ENCODE results near the gene SERGEF.

Gene SERGEF

DNA sequence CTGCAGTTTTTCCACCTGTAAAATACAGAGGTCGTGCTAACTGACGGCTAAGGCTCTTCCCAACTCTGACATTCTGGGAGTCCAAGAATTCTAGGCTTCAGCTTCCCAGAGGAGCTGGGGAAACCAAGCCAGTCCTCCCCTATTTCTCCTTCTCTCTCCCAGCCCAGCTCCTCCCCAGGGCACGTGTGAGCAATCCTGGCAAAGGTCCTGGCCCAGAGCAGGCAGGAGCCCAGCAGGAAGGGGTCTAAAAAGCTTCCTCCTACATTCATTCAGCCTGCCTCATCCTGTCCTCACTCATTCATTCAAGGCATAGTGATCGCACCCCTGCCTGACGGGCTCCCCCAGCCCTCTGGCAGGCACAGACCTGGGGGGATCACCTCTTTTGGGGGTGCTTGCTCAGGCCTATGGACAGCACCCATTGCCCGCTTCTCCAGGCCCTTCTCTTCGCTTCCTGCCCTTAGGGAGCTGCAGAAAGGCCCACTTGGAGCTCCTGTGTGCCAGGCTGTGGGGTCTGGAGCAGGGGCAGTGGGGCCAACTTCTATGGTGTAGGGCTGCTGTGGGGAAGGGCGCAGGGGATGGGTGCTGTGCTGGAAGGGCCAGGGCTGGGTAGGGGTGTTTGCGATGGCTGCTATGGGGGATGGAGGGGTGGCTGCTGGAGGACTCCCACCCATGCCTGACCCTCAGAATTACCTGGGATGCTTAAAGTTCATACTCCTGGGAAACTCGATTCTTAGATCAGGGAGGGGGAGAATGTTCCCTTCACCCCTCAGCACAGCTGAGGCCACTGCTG is 268.5 kb downstream of the SERGEF start:
- DNase-seq: no peak

DNA sequence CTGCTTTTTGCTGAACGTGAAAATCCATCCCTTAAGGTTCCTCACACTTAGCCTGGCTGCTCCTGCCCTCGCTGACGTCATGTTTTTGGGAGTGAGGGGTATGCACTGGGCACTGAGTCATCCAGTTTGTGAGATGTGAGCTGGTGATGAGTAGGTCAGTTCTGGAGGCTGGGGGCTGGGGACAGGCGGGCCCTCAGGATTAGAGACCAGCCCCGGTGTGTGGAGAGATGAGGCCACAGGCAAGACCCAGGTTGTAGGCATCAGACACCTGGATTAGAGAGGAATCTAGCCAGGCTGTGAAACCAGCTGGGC is 269.1 kb downstream of the SERGEF start:
- DNase-seq: no peak

DNA sequence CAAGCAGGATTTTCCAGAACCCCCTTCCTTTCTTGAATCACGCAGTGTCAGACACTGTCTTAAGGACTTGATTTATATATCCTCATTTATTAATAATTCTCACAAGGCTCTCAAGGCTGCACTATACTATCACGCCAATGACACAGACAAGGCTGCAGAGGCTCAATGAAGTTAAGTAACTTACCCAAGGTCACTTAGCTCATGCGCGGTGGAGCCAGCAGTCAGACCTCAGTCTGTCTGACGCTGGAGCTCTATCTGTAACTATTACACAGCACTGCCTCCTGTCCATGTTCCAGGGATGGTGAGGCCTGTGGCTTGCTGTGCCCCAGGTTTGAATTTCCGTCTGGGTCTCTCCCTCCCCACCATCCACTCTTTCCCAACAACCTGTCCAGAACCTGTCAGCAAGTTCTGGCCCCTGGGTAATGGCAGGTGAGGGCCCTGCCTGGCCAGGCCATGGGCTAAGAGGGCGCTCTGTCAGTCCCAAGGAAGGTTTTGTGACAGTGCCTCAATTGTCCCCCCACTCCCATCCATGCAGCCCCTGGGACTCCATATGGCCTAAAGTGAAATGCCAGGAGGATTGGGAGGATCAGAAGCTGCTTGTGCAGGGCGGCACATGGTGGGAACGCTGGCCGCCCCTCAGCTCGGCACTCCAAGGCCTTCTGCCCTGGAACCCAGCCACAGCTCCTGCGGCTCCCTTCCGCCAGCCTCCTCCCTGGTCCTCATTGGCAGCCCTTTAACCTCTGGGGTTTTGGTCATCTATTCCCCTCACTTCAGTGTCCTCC is 269.6 kb downstream of the SERGEF start:
- DNase-seq: no peak

DNA sequence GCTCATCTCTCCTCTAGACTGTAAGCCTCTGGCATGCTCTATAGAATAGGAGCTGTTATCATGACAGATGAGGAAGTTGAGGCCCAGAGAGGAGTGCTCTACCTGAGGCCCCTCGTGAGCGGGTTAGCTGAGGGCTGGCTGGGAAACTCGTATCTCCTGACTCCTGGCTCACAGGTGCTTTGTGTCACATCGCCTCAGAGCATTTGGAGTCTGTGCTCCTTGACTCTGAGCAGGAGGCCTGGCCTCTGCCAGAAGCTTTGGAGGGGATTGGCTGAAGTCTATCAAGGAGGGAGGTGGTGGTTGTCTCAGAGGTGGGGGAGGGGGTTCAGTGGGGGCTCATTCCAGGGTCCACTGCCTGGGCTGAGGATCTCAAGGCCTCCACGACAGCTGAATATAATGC is 270.8 kb downstream of the SERGEF start:
- DNase-seq: no peak

DNA sequence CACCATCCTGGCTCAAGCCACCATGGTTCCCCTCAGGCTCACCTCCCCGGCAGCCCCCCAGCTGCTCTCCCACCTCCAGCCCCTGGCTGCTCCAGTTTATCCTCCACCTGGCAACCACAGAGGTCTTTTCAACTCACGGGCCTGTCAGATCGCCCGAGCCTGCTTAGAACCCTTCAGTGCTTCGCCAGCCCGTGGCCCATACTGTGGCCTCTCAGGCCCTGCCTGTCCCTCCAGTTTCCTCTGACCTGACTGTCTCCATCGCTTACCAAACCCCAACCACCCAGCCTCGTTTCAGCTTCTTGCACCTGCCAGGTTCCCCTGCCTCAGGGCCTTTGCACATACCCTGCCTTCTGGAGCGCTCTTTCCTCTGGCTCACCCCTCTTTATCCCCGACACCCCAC is 271.4 kb downstream of the SERGEF start:
- no peak for DNase-seq

DNA sequence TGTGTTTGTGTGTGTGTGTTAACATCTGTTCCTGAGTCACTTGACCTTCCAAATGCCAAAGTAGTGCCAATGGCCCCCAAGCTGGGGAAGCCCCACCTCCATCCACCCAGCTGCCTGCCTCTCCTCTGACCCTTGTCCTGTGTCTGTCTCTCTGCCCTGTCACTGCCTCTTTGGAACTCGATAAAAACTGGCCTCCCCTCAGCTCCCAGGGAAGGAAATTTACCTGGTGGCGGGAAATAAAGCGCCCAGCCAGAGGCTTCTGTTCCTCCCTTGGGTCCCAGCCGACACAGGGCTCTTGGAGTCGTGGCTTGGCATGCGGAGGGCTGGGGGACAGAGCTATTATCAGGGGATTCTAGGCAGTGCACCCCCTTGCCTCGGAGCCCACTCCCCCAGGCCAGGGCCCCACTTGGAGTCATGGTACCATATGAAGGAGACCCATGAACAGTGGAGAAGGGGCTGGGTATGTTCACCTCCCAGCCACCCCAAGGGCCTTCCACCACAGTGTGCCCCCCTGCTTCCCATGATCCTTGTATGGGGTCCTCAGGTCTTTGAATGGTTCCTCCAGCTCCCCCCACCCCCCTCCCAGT is 272.1 kb downstream of the SERGEF start:
- DNase-seq: no peak

DNA sequence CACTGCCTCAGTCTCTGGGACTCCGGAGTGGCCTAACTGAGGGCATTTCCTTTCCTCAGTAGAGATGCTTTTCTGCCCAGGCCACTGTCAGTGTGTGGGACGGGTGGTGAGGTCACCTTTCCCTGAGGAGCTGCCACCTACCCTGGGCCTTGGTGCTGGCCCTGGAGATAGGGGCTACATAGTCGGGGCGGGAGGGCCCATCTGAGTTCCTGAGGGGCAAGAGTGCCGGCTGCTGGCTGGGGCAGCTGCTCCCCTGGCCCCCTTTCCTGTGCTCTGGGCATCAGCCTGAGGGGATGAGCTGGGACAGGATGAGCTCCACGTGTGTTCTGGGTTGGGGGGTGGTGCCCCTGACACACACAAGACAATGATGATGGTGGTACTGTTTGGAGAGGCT is 272.9 kb downstream of the SERGEF start:
- no peak for DNase-seq

DNA sequence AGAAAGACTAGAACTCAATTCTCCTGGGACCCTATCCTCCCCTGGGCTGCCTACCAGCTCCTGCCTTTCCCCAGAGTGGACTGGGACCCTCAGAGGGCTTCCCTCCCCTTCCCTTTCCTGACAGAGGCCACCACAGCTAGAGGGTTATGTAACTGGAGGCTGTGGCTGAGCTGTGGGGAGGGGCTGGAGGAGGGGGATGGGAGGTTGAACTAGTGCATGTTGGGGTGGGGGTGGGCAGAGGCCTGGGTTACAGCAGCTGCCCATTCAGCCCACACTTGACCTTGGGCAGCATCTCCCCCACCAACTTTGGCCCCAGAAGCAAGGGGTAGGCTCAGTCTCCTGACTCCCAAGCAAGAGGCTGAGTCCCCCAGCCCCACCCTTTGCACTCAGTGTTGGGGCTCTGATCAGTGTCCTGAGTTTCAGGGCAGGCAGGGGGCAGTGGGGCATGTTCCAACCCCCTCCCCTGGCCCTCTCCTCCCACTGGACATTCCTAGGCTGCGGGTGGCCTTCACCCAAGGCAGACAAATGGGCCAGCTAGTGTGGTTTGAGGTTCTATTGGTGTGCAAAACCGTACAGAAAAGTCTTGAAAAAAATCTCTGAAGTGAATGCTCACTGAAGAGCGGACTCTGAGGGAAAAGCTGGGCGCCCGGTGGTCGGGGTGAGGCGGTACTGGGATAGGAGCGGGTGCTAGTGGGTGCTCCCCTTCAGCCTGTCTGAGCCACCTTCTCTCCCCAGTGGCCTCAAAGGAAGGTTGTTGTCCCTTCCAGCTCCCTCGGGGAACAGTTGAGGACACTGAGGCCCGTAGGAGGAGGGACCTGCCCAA is 274.5 kb downstream of the SERGEF start:
- no peak for DNase-seq

Data from activated CD4-positive, alpha-beta T cell treated with anti-CD3 and anti-CD28 coated beads for 1 hour (primary cell).